ENCODE data around the gene PTPN18. TPM values are rescaled to one million over a fixed set of nuclear protein-coding genes. Genes with fewer than 3 reads are reported as not detected.

Gene PTPN18
- total and polyA plus RNA-seq, 2 experiments from 2014 or later = 27.6 to 36.3 TPM

DNA sequence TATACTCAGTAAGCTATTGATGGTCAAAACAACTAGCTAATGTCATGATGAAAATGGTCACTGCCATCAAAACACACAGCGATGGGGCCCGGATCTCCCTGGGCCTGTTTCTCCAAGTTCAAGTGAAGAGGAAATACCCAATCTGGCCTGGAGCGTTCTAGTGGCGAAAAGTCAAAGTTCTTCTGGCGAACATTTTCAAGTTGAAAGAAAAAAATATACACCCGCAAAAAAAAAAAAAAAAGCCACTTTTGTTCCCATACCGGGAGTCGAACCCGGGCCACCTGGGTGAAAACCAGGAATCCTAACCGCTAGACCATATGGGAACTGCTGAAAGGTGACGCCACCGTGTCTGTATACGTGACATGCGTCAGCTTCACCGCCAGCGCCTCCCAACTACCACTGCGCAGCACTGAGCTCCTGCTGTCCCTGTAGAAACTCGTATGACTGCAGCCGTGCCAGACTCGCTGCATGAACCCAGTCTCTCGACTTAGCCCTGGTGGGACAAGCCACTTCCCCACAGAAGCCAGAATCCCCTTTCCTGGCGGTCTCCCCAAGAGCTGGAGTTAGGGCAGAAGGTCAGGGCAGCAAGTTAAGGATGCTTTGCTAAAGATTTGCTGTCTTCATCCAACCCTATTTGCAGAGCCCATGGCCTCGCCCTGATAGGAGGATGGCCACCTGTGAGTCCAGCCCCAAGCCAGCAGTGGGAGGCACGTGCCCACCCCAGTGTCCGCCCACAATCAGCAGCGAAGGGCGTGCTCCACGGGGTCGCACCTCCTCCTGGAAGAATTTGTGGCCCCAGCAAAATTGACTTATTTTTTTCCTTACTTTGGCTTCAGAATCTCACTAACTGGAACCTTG lies 18.8 kb upstream of the PTPN18 start:
- no peaks in the 10 kb centered on the region for H3K36me3 ChIP-seq
- H3K9me3 ChIP-seq (ENCODE audit: low read depth) = no peaks in the 10 kb centered on the region
- H3K4me3 ChIP-seq = peak overlapping the region; percentile 49
- TF ChIP-seq, protein P1, sequence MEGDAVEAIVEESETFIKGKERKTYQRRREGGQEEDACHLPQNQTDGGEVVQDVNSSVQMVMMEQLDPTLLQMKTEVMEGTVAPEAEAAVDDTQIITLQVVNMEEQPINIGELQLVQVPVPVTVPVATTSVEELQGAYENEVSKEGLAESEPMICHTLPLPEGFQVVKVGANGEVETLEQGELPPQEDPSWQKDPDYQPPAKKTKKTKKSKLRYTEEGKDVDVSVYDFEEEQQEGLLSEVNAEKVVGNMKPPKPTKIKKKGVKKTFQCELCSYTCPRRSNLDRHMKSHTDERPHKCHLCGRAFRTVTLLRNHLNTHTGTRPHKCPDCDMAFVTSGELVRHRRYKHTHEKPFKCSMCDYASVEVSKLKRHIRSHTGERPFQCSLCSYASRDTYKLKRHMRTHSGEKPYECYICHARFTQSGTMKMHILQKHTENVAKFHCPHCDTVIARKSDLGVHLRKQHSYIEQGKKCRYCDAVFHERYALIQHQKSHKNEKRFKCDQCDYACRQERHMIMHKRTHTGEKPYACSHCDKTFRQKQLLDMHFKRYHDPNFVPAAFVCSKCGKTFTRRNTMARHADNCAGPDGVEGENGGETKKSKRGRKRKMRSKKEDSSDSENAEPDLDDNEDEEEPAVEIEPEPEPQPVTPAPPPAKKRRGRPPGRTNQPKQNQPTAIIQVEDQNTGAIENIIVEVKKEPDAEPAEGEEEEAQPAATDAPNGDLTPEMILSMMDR (IDR thresholded peaks at IDR 0.05; ENCODE audit: low read depth, low read length) = no peak
- no peaks in the 10 kb centered on the region for H3K27me3 ChIP-seq
- H3K27ac ChIP-seq = peak overlapping the region; percentile 77
- H3K4me1 ChIP-seq (ENCODE audit: low read depth) = peaks cover 7% of the 10 kb centered on the region
- peak; percentile 83 to 89 for DNase-seq (ENCODE audit: low read depth in 1 of 2, low spot score in 1 of 2)

DNA sequence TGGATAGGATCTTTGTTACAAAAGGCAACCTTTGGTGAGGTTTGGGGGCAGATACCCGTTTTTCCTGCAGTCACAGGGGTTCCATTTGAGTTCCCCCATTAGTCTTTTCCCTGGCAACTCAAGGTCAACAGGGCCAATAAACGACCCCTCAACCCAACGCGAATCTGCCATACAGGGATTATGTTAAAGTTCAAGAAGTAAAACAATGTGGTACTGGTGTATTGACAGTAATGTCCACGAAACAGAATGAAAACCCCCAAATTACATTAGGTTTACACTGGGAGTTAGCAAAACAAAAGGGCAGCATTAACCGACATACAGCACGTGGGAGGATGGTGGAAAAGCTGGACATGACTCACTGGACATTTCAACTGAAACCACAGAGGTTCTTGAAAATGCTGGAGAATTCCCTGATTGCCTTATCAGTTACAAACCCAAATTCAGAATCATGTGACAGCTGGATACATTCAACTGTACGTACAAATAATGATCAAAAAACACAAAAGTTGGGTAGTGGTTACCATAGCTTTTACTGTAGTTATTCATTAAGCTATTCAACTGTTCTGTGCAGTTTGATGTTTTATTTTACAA lies 18.0 kb upstream of the PTPN18 start:
- peak overlapping the region; percentile 49 for H3K4me3 ChIP-seq
- peak in 1 of 2 donors; percentile 89 for DNase-seq (ENCODE audit: low read depth in 1 of 2, low spot score in 1 of 2)
- no peaks in the 10 kb centered on the region for H3K36me3 ChIP-seq
- no peaks in the 10 kb centered on the region for H3K27me3 ChIP-seq
- peak overlapping the region; percentile 77 for H3K27ac ChIP-seq
- TF ChIP-seq, protein P1 (IDR thresholded peaks at IDR 0.05; ENCODE audit: low read depth, low read length) = no peak
- H3K4me1 ChIP-seq (ENCODE audit: low read depth) = peaks cover 7% of the 10 kb centered on the region
- no peaks in the 10 kb centered on the region for H3K9me3 ChIP-seq (ENCODE audit: low read depth)

DNA sequence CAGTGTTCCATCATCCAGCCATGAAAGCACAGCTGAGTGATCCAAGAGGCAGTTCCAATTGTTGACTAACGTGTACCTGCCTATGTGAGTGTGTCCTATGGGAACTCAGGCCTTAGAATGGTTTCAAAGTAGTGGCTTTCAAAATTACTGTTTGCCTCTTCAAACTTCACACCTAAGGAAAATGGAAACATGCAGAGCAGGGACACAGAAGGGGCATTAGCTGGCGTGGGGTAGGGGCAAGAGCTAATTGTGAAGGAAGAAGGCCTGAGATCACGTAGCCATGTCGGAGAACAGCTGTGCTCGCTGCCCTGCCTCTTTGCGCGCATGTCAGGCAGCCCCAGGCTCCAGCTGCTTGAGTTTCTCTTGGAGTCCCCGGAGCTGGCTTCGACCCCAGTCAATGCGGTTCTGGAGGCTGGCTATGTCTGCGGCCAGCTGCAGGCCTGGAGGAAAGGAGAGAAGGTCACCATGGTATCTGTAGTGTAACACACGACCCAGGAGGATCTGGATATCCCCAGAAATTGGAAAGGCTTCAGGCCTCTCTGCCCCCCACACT lies 17.0 kb upstream of the PTPN18 start:
- Histone ChIP-seq H3K36me3 (no peaks in the 10 kb centered on the region), H3K27me3 (no peaks in the 10 kb centered on the region), H3K4me3 (no peak overlapping the region), H3K27ac (no peak overlapping the region), H3K9me3 (ENCODE audit: low read depth) (no peaks in the 10 kb centered on the region), H3K4me1 (ENCODE audit: low read depth) (peaks cover 14% of the 10 kb centered on the region)
- TF ChIP-seq, protein P1 (IDR thresholded peaks at IDR 0.05; ENCODE audit: low read depth, low read length) = no peak
- no peak for DNase-seq (ENCODE audit: low read depth in 1 of 2, low spot score in 1 of 2)

DNA sequence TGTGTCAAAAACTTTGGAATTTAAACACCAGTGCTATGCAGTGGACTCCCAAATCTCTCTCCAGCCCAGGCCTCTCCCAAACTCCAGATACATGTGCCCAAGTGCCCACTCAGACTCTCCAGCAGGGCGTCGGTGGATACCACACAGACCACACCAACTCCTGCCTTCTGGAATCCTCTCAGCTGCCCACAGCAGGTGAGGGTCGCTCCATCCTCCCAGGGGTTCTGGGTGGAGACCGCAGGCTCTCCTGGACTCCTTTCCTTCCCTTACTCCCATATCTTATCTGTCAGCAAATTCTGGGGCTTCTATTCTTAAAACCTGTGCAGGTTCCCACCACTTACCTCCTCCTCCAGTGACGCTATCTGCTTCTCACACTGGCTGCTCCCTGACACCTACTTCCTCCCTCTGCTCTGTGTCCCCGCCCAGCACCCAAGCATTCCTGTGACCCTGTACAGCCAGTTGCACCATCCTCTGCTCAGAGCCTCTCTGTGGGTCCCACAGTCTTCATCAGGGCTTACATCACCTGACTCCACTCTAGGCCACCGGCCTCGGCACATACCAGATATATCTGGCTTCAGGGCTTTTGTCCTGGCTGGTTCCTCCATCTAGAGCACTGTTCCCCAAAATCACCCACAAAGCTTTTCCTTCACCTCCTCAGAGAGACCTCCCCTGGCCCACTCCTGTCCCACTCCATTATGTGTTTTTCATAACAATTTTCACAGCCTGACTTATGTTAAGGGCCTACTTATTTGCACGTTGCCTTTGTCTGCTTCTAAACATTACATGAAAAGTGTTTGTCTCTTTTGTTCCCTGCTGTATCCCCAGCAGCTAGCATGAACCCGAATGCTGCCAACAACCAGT lies 15.7 kb upstream of the PTPN18 start:
- no peaks in the 10 kb centered on the region for H3K27me3 ChIP-seq
- no peak for DNase-seq (ENCODE audit: low read depth in 1 of 2, low spot score in 1 of 2)
- TF ChIP-seq, protein P1 (IDR thresholded peaks at IDR 0.05; ENCODE audit: low read depth, low read length) = no peak
- H3K4me3 ChIP-seq = no peak overlapping the region
- peaks cover 7% of the 10 kb centered on the region for H3K36me3 ChIP-seq
- H3K4me1 ChIP-seq (ENCODE audit: low read depth) = peaks cover 14% of the 10 kb centered on the region
- H3K9me3 ChIP-seq (ENCODE audit: low read depth) = no peaks in the 10 kb centered on the region
- no peak overlapping the region for H3K27ac ChIP-seq

DNA sequence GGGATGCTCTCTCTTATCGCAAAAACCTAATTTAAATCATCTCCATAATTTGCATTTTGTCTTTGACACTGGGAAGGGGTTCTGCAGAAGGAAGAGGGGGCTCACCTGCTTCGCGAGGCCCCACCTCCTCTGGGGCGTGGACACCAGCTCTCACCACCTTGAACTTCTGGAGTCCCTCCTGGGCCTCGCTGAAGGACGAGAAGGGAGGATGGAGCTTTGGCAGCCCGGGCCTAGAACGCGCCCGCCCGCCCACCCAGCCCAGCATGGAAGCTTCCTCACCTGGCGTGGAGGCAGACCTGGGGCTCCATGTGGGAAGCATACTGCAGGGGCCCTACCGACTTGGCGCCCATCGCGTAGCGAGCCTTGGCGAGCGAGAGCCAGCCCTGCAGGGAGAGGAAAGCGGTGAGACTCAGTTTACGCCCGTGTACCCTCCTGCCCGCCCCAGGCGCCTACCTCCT lies 14.3 kb upstream of the PTPN18 start:
- Histone ChIP-seq H3K4me3 (peak overlapping the region; percentile 55), H3K27ac (peak overlapping the region; percentile 71), H3K4me1 (ENCODE audit: low read depth) (peaks cover 13% of the 10 kb centered on the region), H3K36me3 (peaks cover 20% of the 10 kb centered on the region), H3K9me3 (ENCODE audit: low read depth) (no peaks in the 10 kb centered on the region), H3K27me3 (no peaks in the 10 kb centered on the region)
- TF ChIP-seq, protein P1 (IDR thresholded peaks at IDR 0.05; ENCODE audit: low read depth, low read length) = no peak
- no peak for DNase-seq (ENCODE audit: low read depth in 1 of 2, low spot score in 1 of 2)
